Coronary artery (tissue), 2 donors: ENCODE data around the gene FASLG.
"Not testable (repeated sequence)": the region's sequence is repeated elsewhere in the genome, so short reads cannot be mapped to it uniquely, and the experiment has no call there.

ENCODE experiments used
- DNase-seq: peaks from one replicate; pipeline ENCODE4 v3.0.0-alpha.2; 2017; ENCODE audit warnings: low spot score
- H3K27ac ChIP-seq, 2 donors: fragments of 200-600 bp; sonication (generic); one replicate each; pipeline ENCODE4 v1.5.1; 2016 to 2019
- H3K4me3 ChIP-seq: fragments of 200-600 bp; sonication (generic); 2 replicates; pipeline ENCODE4 v1.5.1; 2016; ENCODE audit warnings: mild to moderate bottlenecking, moderate library complexity
- TF ChIP-seq, protein P1 (sequence below): fragments of 200-600 bp; sonication (generic); IDR thresholded peaks from one replicate; pipeline ENCODE4 v1.5.1; 2019; ENCODE audit warnings: antibody characterized with exemption

FASLG gene

DNA sequence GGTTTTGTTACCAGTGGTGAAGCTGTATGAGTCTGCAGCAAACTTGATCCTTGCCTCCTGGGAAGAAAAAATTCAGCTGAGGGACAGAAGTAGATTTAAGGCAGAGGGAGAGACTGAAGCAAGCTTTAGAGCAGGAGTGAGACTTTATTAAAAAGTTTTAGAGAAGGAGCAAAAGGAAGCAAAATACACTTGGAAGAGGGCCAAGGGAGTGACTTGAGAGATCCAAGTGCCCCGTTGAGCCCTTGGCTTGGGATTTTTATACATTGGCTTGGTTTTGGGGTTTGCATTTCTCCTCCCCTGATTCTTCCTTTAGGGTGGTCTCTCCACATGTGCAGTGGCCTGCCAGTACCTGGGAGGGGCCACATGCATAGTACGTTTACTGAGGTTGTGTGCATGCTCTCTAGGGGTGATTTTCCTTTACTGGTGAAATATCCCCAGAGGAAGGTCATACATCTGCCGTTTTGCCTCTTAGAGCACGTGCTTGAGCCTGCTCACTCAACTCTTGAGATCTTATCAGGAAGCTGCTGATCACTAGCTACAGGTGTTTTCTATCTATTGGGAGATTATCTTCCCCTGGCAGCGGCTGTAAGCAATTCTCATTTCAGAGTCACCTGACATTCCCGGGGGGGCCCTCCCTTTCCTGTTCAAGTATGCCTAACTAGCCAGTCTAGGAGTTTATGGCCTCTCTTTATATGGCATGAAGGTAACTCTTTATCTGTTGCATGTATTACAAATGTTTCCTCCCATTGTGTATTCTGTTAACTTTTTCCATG is 20.3 kb downstream of the FASLG start:
- no peak for DNase-seq
- Histone ChIP-seq H3K4me3 (no peak overlapping the region), H3K27ac (no peak overlapping the region)
- TF ChIP-seq, protein P1, sequence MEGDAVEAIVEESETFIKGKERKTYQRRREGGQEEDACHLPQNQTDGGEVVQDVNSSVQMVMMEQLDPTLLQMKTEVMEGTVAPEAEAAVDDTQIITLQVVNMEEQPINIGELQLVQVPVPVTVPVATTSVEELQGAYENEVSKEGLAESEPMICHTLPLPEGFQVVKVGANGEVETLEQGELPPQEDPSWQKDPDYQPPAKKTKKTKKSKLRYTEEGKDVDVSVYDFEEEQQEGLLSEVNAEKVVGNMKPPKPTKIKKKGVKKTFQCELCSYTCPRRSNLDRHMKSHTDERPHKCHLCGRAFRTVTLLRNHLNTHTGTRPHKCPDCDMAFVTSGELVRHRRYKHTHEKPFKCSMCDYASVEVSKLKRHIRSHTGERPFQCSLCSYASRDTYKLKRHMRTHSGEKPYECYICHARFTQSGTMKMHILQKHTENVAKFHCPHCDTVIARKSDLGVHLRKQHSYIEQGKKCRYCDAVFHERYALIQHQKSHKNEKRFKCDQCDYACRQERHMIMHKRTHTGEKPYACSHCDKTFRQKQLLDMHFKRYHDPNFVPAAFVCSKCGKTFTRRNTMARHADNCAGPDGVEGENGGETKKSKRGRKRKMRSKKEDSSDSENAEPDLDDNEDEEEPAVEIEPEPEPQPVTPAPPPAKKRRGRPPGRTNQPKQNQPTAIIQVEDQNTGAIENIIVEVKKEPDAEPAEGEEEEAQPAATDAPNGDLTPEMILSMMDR: no peak

DNA sequence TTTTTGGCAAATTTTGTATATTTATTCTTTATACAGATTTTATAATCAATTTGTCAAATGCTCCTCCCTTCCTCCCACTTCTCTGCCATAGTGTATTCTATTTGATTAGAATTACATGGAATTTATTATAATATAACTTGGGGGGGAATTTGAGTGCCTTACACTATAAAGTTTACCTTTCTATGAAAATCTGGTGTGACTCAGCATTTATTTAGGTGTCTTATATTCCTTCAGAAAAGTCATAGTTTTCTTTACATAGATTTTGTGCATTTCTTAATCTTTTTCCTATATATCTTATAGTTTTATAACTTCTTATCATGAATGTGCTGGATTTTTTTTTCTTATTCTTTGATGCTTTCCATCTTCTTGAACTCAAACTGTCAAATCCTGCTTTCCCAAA is 21.3 kb downstream of the FASLG start:
- no peak for DNase-seq
- Histone ChIP-seq H3K4me3 (no peak overlapping the region), H3K27ac (no peak overlapping the region)
- TF ChIP-seq, protein P1: no peak

DNA sequence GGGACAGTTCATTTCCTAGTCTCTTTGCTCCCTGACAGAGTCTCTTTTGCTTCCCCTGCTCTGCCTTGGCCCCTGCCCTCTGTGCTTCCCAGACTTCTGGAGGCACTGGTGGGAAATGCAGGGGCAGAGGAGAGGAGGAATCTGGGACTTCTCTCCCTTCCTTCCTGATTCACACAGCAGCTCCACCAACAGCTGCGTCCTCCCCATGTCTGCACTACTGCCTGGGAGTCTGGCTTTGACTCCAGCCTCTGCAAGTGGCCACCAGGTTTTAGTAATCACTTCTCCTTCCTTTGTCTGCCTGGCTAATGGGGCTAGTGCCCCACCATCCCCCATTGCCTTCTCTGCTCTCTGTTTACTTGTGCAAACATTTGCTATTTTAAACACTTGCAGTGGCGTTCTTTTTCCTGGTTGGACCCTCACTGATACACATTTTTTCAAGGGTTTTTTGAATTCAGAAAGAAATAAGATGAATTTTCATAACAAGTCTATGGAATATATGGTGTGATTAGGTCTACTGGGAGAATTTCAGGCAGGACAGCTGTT is 21.9 kb downstream of the FASLG start:
- Histone ChIP-seq H3K4me3 (no peak overlapping the region), H3K27ac (no peak overlapping the region)
- TF ChIP-seq, protein P1: no peak
- no peak for DNase-seq

DNA sequence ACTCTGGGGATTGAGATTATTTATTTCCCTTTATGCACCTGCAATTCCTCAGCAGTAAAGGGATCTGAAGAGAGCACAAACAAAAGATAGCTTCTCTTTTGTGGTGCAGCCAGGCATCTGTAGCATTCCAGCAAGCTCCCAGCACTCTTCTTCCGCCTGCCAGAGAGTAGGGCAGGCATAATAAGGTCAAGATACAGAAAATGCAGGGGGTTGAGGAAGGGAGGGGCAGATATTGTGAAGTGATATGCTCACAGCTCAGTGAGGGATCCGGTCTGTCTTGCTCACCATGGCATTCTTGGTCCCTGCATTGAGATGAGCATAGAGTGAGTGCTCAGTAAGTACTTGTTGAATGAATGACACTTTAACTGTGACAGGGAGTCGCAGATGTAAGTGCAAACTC is 23.9 kb downstream of the FASLG start:
- Histone ChIP-seq H3K27ac (no peak overlapping the region), H3K4me3 (no peak overlapping the region)
- TF ChIP-seq, protein P1: no peak
- DNase-seq: no peak

DNA sequence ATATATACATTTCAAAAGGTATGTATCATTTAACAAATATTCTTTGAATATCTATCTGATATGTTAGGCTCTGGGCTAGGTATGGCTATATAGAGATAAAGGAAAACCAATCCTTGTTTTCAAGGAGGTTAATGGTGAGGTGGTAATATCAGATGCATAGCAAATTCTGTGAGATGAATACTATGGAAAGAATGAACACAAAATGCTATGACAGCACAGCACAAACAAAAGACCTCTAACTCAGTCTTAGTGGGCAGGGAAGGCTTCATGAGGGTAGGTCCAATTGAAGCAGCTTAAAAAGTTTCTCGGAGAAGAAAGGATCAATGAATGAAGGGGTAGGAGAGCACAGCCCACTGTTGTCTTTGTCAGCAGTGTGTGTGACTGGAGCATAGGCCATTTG is 27.2 kb downstream of the FASLG start:
- Histone ChIP-seq H3K27ac (no peak overlapping the region), H3K4me3 (no peak overlapping the region)
- no peak for DNase-seq
- TF ChIP-seq, protein P1: no peak

DNA sequence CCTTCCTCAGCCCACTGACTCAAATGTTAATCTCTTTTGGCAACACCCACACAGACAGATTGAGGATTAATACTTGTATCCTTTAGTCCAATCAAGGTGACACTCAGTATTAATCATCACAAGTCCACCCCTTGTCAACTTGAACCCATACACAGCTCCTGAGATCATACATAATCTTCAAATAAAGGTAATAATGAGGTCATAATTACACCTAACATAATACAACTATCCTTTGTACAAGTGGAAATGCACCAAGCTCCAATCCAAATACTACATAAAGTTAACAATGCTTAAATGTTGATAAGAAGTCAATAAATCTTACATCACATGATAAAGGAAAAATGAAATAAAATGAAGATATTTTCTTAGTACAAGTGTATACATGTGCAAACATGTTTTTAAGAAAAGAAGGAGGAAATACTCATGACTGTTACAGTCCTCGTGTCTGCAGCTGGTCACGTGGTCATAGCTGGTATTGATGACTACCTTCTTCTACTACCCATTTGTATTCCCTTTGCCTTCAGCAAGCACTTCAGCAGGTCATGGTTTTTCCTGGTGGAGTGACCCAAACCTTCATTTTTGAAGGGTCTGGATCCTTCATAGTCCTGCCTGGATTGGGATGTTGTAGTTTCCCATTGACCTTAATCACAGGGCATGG is 29.7 kb downstream of the FASLG start:
- H3K27ac ChIP-seq, DNase-seq, H3K4me3 ChIP-seq: not testable (repeated sequence)

DNA sequence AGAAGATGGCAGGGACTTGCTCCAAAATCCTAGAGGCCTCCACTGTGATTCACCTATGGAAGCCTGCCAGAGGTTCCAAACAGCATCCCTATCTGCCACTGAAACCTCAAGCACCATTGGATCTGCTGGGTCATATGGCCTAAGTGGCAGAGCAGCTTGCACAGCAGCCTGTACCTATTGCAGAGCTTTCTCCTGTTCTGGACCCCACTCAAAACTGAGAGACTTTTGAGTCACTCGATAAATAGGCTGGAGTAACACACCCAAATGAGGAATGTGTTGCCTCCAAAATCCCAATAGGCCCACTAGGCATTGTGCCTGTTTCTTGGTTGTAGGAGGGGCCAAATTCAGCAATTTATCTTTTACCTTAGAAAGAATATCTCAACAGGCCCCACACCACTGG is 32.0 kb downstream of the FASLG start:
- H3K4me3 ChIP-seq, DNase-seq, H3K27ac ChIP-seq: not testable (repeated sequence)

DNA sequence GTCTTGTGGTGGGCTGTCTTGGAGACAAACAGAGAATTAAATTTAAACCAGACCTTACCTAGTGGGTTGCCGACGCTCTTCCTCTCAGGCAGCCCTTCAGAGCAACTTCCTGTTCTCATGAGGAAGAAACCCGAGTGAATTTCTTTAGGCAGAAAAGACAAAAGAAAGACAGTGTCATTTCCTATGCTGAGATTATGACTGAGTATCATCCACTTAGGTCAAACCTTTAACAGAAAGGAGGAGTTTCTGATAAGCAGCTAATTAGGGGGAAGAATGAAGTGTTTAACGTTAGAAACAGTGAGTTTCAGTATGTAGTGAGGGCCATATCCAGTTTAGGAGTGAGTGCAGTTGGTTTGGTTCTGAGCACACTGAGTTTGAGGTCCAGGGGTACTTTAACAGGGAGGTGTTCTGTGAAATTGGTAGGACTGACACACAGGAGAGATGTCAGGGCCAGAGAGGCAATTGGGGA is 38.7 kb downstream of the FASLG start:
- H3K27ac ChIP-seq: no peak overlapping the region
- TF ChIP-seq, protein P1: no peak
- H3K4me3 ChIP-seq: no peak overlapping the region
- DNase-seq: no peak
